HCT116 (cell line): ENCODE data around the gene EBPL. TPM values are rescaled to one million over a fixed set of nuclear protein-coding genes. Genes with fewer than 3 reads are reported as not detected.

ENCODE experiments used
- ATAC-seq: fragments of 200-7000 bp; cut with Tn5 transposase; 2 replicates; pipeline ENCODE4 v1.9.1; 2020; ENCODE audit warnings: mild to moderate bottlenecking, moderate library complexity
- BruUV-seq: library from RNA; stranded (reverse); fragments of 400-500 nt; replicated peaks from 2 replicates; lab custom pipeline; 2021; lab: Mats Ljungman, UMichigan
- CTCF ChIA-PET: fragments of 300-600 bp; sonication (Branson Sonifier 250); formaldehyde crosslinking; loops from one replicate; lab custom pipeline; 2021; ENCODE audit warnings: antibody characterized with exemption; lab: Charles Lee
- POLR2A ChIA-PET: fragments of 300-600, 350-600 bp; sonication (Branson Sonifier 250); formaldehyde crosslinking; loops from one replicate; lab custom pipeline; 2021; ENCODE audit warnings: antibody characterized with exemption; lab: Charles Lee
- RAD21 ChIA-PET, 2 experiments: fragments of 300-600 bp; sonication (Branson Sonifier 250); formaldehyde crosslinking; loops; one replicate each; lab custom pipeline; 2023; ENCODE audit warnings: low total read pairs in 2 of 2; ENCODE audit not compliant: uncharacterized antibody in 2 of 2, unreplicated experiment in 2 of 2, low non-redundant PET in 1 of 2; lab: Charles Lee
- DNase-seq: peaks from one replicate; pipeline ENCODE4 v3.0.0-alpha.2; 2010; ENCODE audit warnings: low read depth, low spot score
- H2AFZ ChIP-seq: fragments of 200-600 bp; shearing (Covaris generic), sonication (generic); 2 replicates; pipeline ENCODE4 v1.6.1; 2017; ENCODE audit warnings: low read depth, mixed run types, mixed read lengths, antibody characterized with exemption, low read length; ENCODE audit not compliant: poor library complexity, severe bottlenecking
- H3K27ac ChIP-seq: 2 replicates; pipeline ENCODE4 v1.5.1; 2012; ENCODE audit warnings: low read depth, low read length
- H3K27me3 ChIP-seq: fragments of 200-600 bp; sonication (generic); 2 replicates; pipeline ENCODE4 v1.6.1; 2016; ENCODE audit warnings: mixed run types, low read length, mixed read lengths; ENCODE audit not compliant: insufficient read depth
- H3K36me3 ChIP-seq, 2 experiments: fragments of 200-500 bp in 1 of 2; fragments of 200-600 bp in 1 of 2; sonication (Bioruptor generic) in 1 of 2; sonication (generic) in 1 of 2; 2 replicates each; pipeline versions ENCODE4 v1.5.1 to v1.6.1; 2014 to 2016; ENCODE audit warnings: low read length in 2 of 2, inconsistent platforms in 1 of 2, mixed read lengths in 1 of 2, mixed run types in 1 of 2; ENCODE audit not compliant: insufficient read depth in 2 of 2, control insufficient read depth in 1 of 2
- H3K4me1 ChIP-seq, 2 experiments: fragments of 200-600 bp in 1 of 2; sonication (generic) in 1 of 2; 2 replicates each; pipeline versions ENCODE4 v1.5.1 to v1.6.1; 2012 to 2017; ENCODE audit warnings: low read length in 2 of 2, inconsistent platforms in 1 of 2, mild to moderate bottlenecking in 1 of 2, mixed read lengths in 1 of 2, mixed run types in 1 of 2, moderate library complexity in 1 of 2; ENCODE audit not compliant: insufficient read depth in 2 of 2, control insufficient read depth in 1 of 2
- H3K4me2 ChIP-seq: fragments of 200-600 bp; sonication (generic); 2 replicates; pipeline ENCODE4 v1.6.1; 2017; ENCODE audit warnings: mixed run types, low read length, mixed read lengths
- H3K4me3 ChIP-seq, 2 experiments: fragments of 200-600 bp in 1 of 2; sonication (generic) in 1 of 2; replicated peaks in 1 of 2; 2 replicates each; pipeline ENCODE4 v1.5.1; 2011 to 2016; ENCODE audit warnings: low read length in 2 of 2, control low read depth in 1 of 2, low read depth in 1 of 2, mild to moderate bottlenecking in 1 of 2, mixed read lengths in 1 of 2, mixed run types in 1 of 2
- H3K79me2 ChIP-seq: fragments of 200-600 bp; sonication (generic); 2 replicates; pipeline ENCODE4 v1.6.1; 2017; ENCODE audit warnings: mild to moderate bottlenecking, mixed run types, low read length, moderate library complexity, mixed read lengths; ENCODE audit not compliant: insufficient read depth
- H3K9ac ChIP-seq: fragments of 200-600 bp; sonication (generic); 2 replicates; pipeline ENCODE4 v1.6.1; 2016; ENCODE audit warnings: low read length, mixed read lengths
- H3K9me2 ChIP-seq: fragments of 200-600 bp; sonication (generic), shearing (Covaris generic); 2 replicates; pipeline ENCODE4 v1.6.1; 2017; ENCODE audit warnings: mixed run types, mild to moderate bottlenecking, moderate library complexity; ENCODE audit not compliant: insufficient read depth
- H3K9me3 ChIP-seq, 2 experiments: fragments of 200-500 bp in 1 of 2; fragments of 200-600 bp in 1 of 2; sonication (Bioruptor generic) in 1 of 2; sonication (generic) in 1 of 2; 2 replicates each; pipeline ENCODE4 v1.6.1; 2014 to 2017; ENCODE audit warnings: low read length in 2 of 2, mixed read lengths in 2 of 2, inconsistent platforms in 1 of 2, low read depth in 1 of 2, mild to moderate bottlenecking in 1 of 2, mixed run types in 1 of 2, moderate library complexity in 1 of 2; ENCODE audit not compliant: control insufficient read depth in 1 of 2, insufficient read depth in 1 of 2
- H4K20me1 ChIP-seq: fragments of 200-600 bp; sonication (generic), shearing (Covaris generic); 2 replicates; pipeline ENCODE4 v1.6.1; 2017; ENCODE audit warnings: mixed run types, mild to moderate bottlenecking, moderate library complexity; ENCODE audit not compliant: insufficient read depth
- EZH2 ChIP-seq: fragments of 200-600 bp; sonication (generic); IDR thresholded peaks from 2 replicates; pipeline ENCODE4 v1.6.1; 2017; ENCODE audit warnings: antibody characterized with exemption, mixed run types
- EZH2phosphoT487 ChIP-seq: fragments of 200-600 bp; IDR thresholded peaks from 2 replicates; pipeline ENCODE4 v1.6.1; 2018; ENCODE audit warnings: antibody characterized with exemption, borderline replicate concordance
- POLR2A ChIP-seq: IDR thresholded peaks from 2 replicates; pipeline ENCODE4 v1.7.0; 2011; ENCODE audit warnings: borderline replicate concordance; ENCODE audit not compliant: insufficient read depth, insufficient read length; ENCODE audit errors: extremely low read depth
- POLR2AphosphoS5 ChIP-seq: IDR thresholded peaks from 2 replicates; pipeline ENCODE4 v1.6.1; 2011; ENCODE audit warnings: mild to moderate bottlenecking, low read depth, low read length, moderate library complexity
- SIN3A ChIP-seq: IDR thresholded peaks from 2 replicates; pipeline ENCODE4 v1.6.1; 2012; ENCODE audit warnings: low read depth
- SP1 ChIP-seq: IDR thresholded peaks from 2 replicates; pipeline ENCODE4 v1.6.1; 2012; ENCODE audit warnings: low read depth
- YY1 ChIP-seq: IDR thresholded peaks from 2 replicates; pipeline ENCODE4 v1.6.1; 2011; ENCODE audit warnings: low read length, low read depth, moderate library complexity, mild to moderate bottlenecking; ENCODE audit not compliant: insufficient replicate concordance; ENCODE audit errors: extremely low read depth
- intact Hi-C: fragments of 100-400 bp; cut with micrococcal nuclease; formaldehyde crosslinking; loops from 2 replicates; pipeline ENCODE4 v1.10.0; 2022
- total RNA-seq: library from RNA; stranded (reverse); gene quantifications from one replicate; pipeline ENCODE4 v1.2.1, GENCODE V29; 2021; ENCODE audit not compliant: unreplicated experiment
- TF ChIP-seq, protein P1 (sequence below): IDR thresholded peaks from 2 replicates; pipeline ENCODE4 v1.6.1; 2011; ENCODE audit warnings: mild to moderate bottlenecking, low read length, moderate library complexity; ENCODE audit not compliant: insufficient replicate concordance; ENCODE audit errors: extremely low read depth

Gene EBPL
- total RNA-seq, 1 experiment from 2014 or later, result 73.2 TPM

DNA sequence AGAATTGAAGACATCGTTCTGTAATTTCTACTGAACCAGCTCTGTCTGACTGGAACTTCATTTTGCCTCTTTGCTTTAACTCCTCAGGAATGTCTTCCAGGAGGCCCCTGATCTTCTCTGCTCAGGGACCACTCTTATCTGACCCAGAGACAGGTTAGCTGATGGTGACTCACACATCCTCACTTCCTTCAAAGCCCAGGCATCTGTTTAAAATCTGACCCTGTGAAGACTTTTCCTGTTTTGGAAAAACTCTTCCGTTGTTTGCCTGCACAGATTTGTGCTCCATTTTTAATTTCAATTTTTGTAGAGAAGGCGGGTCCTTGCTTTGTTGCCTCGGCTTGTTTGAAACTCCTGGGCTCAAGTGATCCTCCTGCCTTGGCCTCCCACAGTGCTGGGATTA lies 61.3 kb downstream of the EBPL start (continued):
- no peak for TF ChIP-seq POLR2AphosphoS5

DNA sequence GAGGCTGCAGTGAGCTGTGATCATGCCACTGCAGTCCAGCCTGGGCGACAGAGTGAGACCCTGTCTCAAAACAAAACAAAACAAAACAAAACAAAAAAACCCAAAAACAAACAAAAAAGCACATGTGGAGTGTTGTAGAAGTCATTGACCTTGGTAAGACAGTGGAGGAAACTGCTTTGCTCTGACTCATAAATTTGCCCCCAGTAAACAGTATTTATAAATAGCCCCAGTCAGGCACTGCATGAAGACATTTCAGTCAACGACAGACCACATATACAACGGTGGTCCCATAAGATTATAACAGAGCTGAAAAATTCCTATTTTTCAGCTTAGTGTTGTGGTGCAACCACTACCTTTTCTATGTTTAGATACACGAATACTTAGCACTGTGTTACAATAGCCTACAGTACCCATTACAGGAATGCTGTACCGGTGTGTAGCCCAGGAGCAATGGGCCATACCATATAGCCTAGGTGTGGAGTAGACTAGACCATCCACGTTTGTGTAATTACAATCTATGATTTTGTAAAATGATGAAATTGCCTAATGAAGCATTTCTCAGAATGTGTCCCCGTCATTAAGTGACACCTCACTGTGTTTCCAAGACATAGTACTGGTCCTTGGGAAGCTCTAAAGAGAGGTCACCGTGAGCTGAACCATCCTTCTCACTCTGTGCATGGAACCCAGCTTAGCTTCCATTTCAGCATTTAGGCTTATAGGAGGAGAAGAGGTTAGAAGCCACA lies 61.9 kb downstream of the EBPL start:
- DNase-seq (no peak), ATAC-seq (no peak)
- ChIA-PET RAD21 (interaction anchor here in 1 of 2 experiments (0.6 kb wide), 1 partner anchor 1521 kb away, joined by 3 read pairs; no protein-coding TSS in a partner anchor), CTCF (no interaction called here), POLR2A (no interaction called here)
- no peak overlapping the region for H3K9ac ChIP-seq
- TF ChIP-seq EZH2 (no peak), YY1 (no peak), POLR2A (no peak), SP1 (no peak), SIN3A (no peak), EZH2phosphoT487 (no peak)
- TF ChIP-seq, protein P1, sequence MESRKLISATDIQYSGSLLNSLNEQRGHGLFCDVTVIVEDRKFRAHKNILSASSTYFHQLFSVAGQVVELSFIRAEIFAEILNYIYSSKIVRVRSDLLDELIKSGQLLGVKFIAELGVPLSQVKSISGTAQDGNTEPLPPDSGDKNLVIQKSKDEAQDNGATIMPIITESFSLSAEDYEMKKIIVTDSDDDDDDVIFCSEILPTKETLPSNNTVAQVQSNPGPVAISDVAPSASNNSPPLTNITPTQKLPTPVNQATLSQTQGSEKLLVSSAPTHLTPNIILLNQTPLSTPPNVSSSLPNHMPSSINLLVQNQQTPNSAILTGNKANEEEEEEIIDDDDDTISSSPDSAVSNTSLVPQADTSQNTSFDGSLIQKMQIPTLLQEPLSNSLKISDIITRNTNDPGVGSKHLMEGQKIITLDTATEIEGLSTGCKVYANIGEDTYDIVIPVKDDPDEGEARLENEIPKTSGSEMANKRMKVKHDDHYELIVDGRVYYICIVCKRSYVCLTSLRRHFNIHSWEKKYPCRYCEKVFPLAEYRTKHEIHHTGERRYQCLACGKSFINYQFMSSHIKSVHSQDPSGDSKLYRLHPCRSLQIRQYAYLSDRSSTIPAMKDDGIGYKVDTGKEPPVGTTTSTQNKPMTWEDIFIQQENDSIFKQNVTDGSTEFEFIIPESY, result no peak
- no peaks in the 10 kb centered on the region for H3K9me2 ChIP-seq
- H3K4me1 ChIP-seq, result peaks cover 0 to 12% of the 10 kb centered on the region in 2 experiments; a peak in 1 of 4 replicates
- H3K27me3 ChIP-seq, result no peaks in the 10 kb centered on the region
- no peaks in the 10 kb centered on the region for H3K36me3 ChIP-seq
- intact Hi-C loops, result no loop called here
- no peaks in the 10 kb centered on the region for H3K9me3 ChIP-seq
- no peak overlapping the region for H3K27ac ChIP-seq
- no peaks in the 10 kb centered on the region for H3K79me2 ChIP-seq
- no peaks in the 10 kb centered on the region for H4K20me1 ChIP-seq
- H3K4me2 ChIP-seq, result no peak overlapping the region
- no peak overlapping the region for H3K4me3 ChIP-seq
- H2AFZ ChIP-seq, result no peak overlapping the region
- BruUV-seq, result no TSS peak
